GM18861 (cell line): ENCODE results near the gene PRR14.

Experiments
- ATAC-seq: cut with Tn5 transposase; IDR thresholded peaks from one replicate; pipeline ENCODE4 v1.9.1; 2021; ENCODE audit not compliant: unreplicated experiment

PRR14 gene

DNA sequence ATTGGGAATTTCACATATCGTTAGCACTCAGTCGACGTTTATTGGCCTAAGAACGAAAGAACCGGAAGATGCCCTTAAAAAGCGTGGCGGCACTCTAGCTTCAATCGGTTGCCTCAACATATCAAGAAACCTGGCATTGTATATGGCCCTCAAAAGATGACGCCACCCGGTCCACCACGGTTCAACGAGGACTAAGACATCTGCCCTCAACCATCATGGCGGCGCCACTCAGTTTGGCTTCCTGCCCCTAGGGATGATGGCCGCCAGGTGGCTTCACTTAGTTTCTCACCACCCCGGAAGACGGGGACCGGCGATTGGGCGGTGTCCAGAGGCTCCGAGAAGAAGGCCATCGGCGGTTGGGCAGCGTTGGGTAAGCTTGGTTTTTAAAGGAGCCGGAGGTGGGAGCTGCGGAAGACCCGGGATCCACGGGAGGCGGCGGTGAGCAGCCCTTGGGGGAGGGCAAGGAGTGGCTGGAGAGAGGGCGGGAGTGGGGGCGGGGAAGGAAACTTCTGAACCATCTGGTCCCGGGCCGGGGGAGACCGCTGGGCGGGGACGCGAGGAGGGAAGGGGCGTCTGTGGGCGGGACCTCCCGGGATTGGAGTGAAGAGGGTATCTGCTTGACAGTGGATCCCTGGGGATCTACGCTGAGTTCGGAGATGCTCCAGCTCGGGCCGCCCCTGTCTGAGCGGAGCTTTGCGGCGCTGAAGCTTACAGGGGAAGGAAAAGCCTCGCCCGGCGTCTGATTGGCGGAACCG, at the start of gene PRR14:
TSS of gene PRR14 (plus strand) at position 592 of the 755 bp plus-strand sequence. CDS start 686 bp downstream, outside the sequence.
- ATAC-seq = peak; percentile 71

- no peak for ATAC-seq
These were observed 48.8 kb upstream of the PRR14 start for GRCh38 chr16:30601966-30602365.

GRCh38 chr16:30602616-30603277, 48.0 kb upstream of the PRR14 start:
- ATAC-seq = no peak

GRCh38 chr16:30603945-30604315, 46.8 kb upstream of the PRR14 start:
- no peak for ATAC-seq

DNA sequence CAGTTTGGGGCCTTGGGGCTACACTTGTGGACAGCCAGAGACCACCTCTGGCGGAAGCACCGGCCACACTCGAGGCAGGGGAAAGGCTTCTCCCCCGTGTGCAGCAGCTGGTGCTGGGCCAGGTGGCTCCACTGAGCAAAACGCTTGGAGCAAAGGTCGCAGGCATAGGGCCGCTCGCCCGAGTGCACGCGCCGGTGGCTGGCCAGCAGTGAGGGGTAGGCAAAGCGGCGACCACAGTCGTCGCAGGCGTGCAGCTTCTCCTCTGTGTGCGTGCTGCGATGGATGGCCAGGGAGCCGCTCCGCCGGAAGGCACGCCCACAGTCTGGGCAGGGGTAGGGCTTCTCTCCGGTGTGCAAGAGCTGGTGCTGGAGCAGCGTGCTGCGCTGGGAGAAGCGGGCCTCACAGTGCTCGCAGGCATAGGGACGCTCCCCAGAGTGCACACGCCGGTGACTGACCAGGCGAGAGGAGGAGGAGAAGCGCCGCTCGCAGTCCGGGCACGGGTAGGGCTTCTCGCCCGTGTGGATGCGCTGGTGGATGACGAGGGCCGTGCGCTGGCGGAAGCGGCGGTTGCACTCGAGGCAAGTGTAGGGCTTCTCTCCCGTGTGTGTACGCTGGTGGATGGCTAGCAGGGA, 46.3 kb upstream of the PRR14 start:
- no peak for ATAC-seq

- no peak for ATAC-seq
These were observed 45.6 kb upstream of the PRR14 start for GRCh38 chr16:30605158-30605557.

DNA sequence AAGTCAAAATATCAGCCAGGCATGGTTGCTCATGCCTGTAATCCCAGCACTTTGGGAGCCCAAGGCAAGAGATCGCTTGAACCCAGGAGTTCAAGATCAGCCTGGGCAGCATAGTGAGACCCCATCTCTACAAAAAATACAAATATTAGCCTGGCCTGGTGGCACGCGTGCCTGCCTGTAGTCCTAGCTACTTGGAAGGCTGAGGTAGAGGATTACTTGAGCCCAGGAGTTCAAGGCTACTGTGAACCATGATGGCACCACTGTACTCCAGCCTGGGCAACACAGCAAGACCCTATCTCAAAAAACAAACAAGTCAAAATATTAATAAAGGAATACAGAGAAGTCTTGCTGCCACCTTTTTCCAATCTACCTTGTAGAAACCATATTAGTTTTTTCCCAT, 44.8 kb upstream of the PRR14 start:
- ATAC-seq = no peak

- no peak for ATAC-seq
These were observed 41.5 kb upstream of the PRR14 start for GRCh38 chr16:30609002-30609925.

GRCh38 chr16:30609926-30610839, 40.6 kb upstream of the PRR14 start, which contains the start of gene ZNF689:
TSS of gene ZNF689 (minus strand) at chr16:30610389. CDS start at chr16:30610041, 348 bp downstream.
- ATAC-seq = peak; percentile 69

- ATAC-seq = no peak
These were observed 35.2 kb upstream of the PRR14 start for GRCh38 chr16:30615358-30616091.

GRCh38 chr16:30619202-30619601, 31.6 kb upstream of the PRR14 start:
- ATAC-seq = no peak

GRCh38 chr16:30619638-30620037, 31.1 kb upstream of the PRR14 start:
- no peak for ATAC-seq

DNA sequence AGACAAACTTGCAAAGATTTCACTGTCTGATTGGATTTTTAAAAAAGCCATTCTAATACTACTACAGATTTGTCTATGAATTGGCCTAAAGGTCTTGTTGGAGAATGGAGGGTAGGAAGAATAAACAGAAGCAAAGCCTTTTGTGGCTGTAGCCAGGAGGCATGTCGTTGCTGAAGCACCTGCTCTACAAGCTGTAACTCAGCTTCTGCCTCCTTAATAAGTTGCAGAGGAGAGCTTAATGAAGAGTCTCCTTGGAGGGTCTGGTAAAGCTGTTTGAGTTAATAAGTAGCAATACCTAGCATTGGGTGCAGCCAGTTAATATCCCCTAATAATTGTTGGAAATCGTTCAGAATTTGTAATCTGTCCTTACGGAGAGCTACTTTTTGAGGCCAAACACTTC, 30.6 kb upstream of the PRR14 start:
- ATAC-seq = no peak

- no peak for ATAC-seq
These were observed 29.0 kb upstream of the PRR14 start for GRCh38 chr16:30621765-30622164.

GRCh38 chr16:30622455-30623032, 28.2 kb upstream of the PRR14 start:
- no peak for ATAC-seq

- no peak for ATAC-seq
These were observed 27.1 kb upstream of the PRR14 start for GRCh38 chr16:30623536-30624283.

GRCh38 chr16:30626236-30626635, 24.5 kb upstream of the PRR14 start:
- ATAC-seq = no peak
